ENCODE results near the gene ADAMTS8. TPM values are rescaled to one million over a fixed set of nuclear protein-coding genes. Genes with fewer than 3 reads are reported as not detected.

The ADAMTS8 gene
- total and polyA plus RNA-seq, 10 donors, result 0.30 to 2.5 (median 0.73) TPM; not detected in 1

DNA sequence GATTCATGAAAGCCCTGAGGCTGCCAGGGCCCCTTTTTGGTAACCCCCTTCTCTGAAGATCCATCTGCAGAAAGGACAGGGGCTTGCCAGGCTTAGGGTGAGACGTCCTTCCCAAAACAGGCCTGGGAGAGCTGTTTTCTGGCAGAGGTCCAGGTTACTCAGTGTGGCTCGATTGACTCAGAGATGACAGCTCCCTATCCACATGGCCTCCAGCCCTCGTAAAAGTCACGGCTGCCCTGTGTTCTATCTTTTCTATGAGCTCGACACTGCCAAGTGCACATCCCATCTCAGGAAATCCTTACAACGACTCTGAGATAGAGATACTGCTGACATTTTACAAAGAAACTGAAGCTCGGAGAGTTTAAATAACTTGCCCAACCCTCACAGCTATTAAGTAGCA is 20.4 kb downstream of the ADAMTS8 start:
- 55 to 71% (median 60%) methylated on average over 7 of the region's 7 CpGs for WGBS, 5 donors
- Histone ChIP-seq H3K36me3 (no peaks in the 10 kb centered on the region), H3K27me3 (replicated peaks in 1 of 7) (peaks cover 0 to 9% (median 0%) of the 10 kb centered on the region in 7 donors), H3K27ac (peak overlapping the region in 3 of 8 donors; percentile 7 to 56 (median 48)), H3K4me3 (no peak overlapping the region), H3K4me1 (peaks cover 0 to 13% (median 2%) of the 10 kb centered on the region in 6 donors), H3K9me3 (no peaks in the 10 kb centered on the region)
- no peak for DNase-seq
- no peak for TF ChIP-seq POLR2A (IDR thresholded peaks at IDR 0.05)
- TF ChIP-seq POLR2AphosphoS5 (IDR thresholded peaks at IDR 0.05), result peak in 1 of 3 donors; percentile 18
- intact Hi-C loops (cut with DNase I; ENCODE audit: low total_unique reads), result no loop called here

DNA sequence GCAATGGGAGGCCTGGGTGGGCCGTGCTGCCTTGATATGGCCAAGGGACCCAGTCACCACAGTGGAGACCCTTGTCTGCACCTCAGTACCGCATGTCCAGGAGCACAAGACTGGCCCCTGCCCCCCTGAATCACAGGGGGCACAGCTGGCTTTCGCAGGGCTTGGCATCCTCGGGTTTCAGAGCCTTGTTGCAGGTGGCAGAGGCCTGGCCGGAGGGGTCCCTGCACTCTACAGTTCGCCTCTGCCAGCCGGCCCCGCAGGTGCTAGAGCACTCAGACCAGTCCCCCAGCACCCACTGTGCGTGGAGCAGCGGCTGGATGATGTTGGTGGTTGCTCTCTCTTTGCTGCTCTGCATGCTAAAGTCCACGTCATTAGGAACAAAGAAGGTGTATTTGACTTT is 23.0 kb downstream of the ADAMTS8 start:
- WGBS, 5 donors, result 86 to 95% (median 88%) methylated on average over 7 to 11 of the region's 11 CpGs
- H3K27ac ChIP-seq, result no peak overlapping the region
- peaks cover 0 to 22% (median 14%) of the 10 kb centered on the region in 6 donors for H3K4me1 ChIP-seq
- no peaks in the 10 kb centered on the region for H3K36me3 ChIP-seq
- H3K27me3 ChIP-seq (replicated peaks in 1 of 7), result peaks cover 0 to 27% (median 0%) of the 10 kb centered on the region in 7 donors
- intact Hi-C loops (cut with DNase I; ENCODE audit: low total_unique reads), result no loop called here
- DNase-seq, result no peak
- TF ChIP-seq POLR2A (IDR thresholded peaks at IDR 0.05) (no peak), POLR2AphosphoS5 (IDR thresholded peaks at IDR 0.05) (no peak)
- TF ChIP-seq, protein P1, sequence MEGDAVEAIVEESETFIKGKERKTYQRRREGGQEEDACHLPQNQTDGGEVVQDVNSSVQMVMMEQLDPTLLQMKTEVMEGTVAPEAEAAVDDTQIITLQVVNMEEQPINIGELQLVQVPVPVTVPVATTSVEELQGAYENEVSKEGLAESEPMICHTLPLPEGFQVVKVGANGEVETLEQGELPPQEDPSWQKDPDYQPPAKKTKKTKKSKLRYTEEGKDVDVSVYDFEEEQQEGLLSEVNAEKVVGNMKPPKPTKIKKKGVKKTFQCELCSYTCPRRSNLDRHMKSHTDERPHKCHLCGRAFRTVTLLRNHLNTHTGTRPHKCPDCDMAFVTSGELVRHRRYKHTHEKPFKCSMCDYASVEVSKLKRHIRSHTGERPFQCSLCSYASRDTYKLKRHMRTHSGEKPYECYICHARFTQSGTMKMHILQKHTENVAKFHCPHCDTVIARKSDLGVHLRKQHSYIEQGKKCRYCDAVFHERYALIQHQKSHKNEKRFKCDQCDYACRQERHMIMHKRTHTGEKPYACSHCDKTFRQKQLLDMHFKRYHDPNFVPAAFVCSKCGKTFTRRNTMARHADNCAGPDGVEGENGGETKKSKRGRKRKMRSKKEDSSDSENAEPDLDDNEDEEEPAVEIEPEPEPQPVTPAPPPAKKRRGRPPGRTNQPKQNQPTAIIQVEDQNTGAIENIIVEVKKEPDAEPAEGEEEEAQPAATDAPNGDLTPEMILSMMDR (IDR thresholded peaks at IDR 0.05 in 8 of 11, conservative IDR thresholded peaks at IDR 0.05 in 3 of 11), result no peak
- no peak overlapping the region for H3K4me3 ChIP-seq
- H3K9me3 ChIP-seq, result no peaks in the 10 kb centered on the region

DNA sequence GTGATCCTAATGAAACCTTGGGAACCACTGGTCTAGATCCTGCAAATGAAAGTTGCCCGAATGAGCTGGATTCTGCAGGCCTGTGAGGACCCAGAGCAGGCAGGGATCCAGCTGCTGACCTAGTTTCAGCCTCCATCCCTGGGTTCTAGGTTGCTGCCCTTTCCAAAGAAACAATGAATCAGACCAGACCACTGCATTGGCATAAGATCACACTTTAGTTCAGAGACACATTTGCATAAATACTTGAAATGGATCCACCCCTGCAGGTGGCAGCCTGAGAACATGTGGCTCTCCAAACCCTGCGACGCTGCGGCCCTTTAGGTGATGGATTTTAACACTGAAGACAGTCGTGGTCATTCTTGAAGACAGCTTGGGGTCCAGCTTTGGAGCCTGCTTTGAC is 23.7 kb downstream of the ADAMTS8 start:
- Histone ChIP-seq H3K27me3 (replicated peaks in 1 of 7) (peaks cover 0 to 34% (median 0%) of the 10 kb centered on the region in 7 donors), H3K4me3 (no peak overlapping the region), H3K36me3 (no peaks in the 10 kb centered on the region), H3K9me3 (no peaks in the 10 kb centered on the region), H3K4me1 (peaks cover 0 to 23% (median 14%) of the 10 kb centered on the region in 6 donors), H3K27ac (no peak overlapping the region)
- no peak for DNase-seq
- 84 to 95% (median 90%) methylated on average over 5 of the region's 5 CpGs for WGBS, 5 donors
- intact Hi-C loops (cut with DNase I; ENCODE audit: low total_unique reads), result no loop called here
- TF ChIP-seq POLR2A (IDR thresholded peaks at IDR 0.05) (no peak), POLR2AphosphoS5 (IDR thresholded peaks at IDR 0.05) (no peak)
- TF ChIP-seq, protein P1 (IDR thresholded peaks at IDR 0.05 in 8 of 11, conservative IDR thresholded peaks at IDR 0.05 in 3 of 11), result no peak

DNA sequence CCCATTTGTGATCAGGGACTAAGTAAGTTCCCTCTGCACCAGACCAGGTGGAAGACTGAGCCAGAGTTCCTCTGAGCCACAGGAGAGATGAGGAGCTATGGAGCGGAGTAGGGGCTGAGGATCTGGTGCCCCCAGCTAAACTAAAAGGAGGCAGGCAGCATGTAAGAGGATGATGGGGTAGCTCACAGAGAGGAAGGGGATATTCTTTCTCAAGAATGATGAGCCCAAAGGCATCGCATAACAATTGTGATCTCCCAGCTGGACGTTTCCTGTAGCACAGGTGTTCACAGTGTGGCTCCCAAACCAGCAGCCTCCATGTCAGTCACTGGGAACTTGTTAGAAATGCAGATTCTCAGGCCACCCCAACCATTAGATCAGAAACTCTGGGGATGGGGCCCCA is 24.4 kb downstream of the ADAMTS8 start:
- no peak overlapping the region for H3K4me3 ChIP-seq
- no peaks in the 10 kb centered on the region for H3K36me3 ChIP-seq
- H3K27me3 ChIP-seq (replicated peaks in 1 of 7), result peaks cover 0 to 40% (median 0%) of the 10 kb centered on the region in 7 donors
- no peak overlapping the region for H3K27ac ChIP-seq
- H3K9me3 ChIP-seq, result no peaks in the 10 kb centered on the region
- no peak for DNase-seq
- H3K4me1 ChIP-seq, result peaks cover 0 to 23% (median 14%) of the 10 kb centered on the region in 6 donors
- intact Hi-C loops (cut with DNase I; ENCODE audit: low total_unique reads), result no loop called here
- 74 to 93% (median 90%) methylated on average over 3 of the region's 3 CpGs for WGBS, 5 donors
- TF ChIP-seq POLR2AphosphoS5 (IDR thresholded peaks at IDR 0.05) (no peak), POLR2A (IDR thresholded peaks at IDR 0.05) (no peak)
- TF ChIP-seq, protein P1 (IDR thresholded peaks at IDR 0.05 in 8 of 11, conservative IDR thresholded peaks at IDR 0.05 in 3 of 11), result no peak

All from spleen (tissue), 11 donors.